Progenitor cell of endocrine pancreas (in vitro differentiated cells): ENCODE measurements around the gene HLA-DOB. TPM values are rescaled to one million over a fixed set of nuclear protein-coding genes. Genes with fewer than 3 reads are reported as not detected.

Source experiments
- DNase-seq: peaks from one replicate; pipeline ENCODE4 v3.0.0; 2021; ENCODE audit warnings: low spot score; ENCODE audit not compliant: unreplicated experiment
- H3K27ac Mint-ChIP-seq: 2 replicates; pipeline ENCODE4 v1.8.0; 2021; ENCODE audit warnings: mild to moderate bottlenecking, moderate library complexity, mixed read lengths
- H3K27me3 Mint-ChIP-seq: 2 replicates; pipeline ENCODE4 v1.8.0; 2021; ENCODE audit warnings: mixed read lengths
- H3K36me3 Mint-ChIP-seq: 2 replicates; pipeline ENCODE4 v1.8.0; 2022; ENCODE audit warnings: mixed read lengths; ENCODE audit not compliant: insufficient read depth
- H3K4me1 Mint-ChIP-seq: 2 replicates; pipeline ENCODE4 v1.8.0; 2021; ENCODE audit warnings: low read depth, mixed read lengths
- H3K4me3 Mint-ChIP-seq: 2 replicates; pipeline ENCODE4 v1.8.0; 2021; ENCODE audit warnings: low read depth, mild to moderate bottlenecking, moderate library complexity, mixed read lengths
- H3K9me3 Mint-ChIP-seq: 2 replicates; pipeline ENCODE4 v1.8.0; 2021; ENCODE audit warnings: low read depth, mixed read lengths
- total RNA-seq: library from RNA; stranded (reverse); gene quantifications from 2 replicates; pipeline ENCODE4 v1.2.1, GENCODE V29; 2021
- TF ChIP-seq, protein P1 (sequence below): fragments of 200-600 bp; sonication (generic); IDR thresholded peaks from one replicate; pipeline ENCODE4 v1.5.0; 2021; ENCODE audit warnings: antibody characterized with exemption, mild to moderate bottlenecking; ENCODE audit not compliant: unreplicated experiment

HLA-DOB gene
- total RNA-seq, 1 donor from 2014 or later, result not detected

DNA sequence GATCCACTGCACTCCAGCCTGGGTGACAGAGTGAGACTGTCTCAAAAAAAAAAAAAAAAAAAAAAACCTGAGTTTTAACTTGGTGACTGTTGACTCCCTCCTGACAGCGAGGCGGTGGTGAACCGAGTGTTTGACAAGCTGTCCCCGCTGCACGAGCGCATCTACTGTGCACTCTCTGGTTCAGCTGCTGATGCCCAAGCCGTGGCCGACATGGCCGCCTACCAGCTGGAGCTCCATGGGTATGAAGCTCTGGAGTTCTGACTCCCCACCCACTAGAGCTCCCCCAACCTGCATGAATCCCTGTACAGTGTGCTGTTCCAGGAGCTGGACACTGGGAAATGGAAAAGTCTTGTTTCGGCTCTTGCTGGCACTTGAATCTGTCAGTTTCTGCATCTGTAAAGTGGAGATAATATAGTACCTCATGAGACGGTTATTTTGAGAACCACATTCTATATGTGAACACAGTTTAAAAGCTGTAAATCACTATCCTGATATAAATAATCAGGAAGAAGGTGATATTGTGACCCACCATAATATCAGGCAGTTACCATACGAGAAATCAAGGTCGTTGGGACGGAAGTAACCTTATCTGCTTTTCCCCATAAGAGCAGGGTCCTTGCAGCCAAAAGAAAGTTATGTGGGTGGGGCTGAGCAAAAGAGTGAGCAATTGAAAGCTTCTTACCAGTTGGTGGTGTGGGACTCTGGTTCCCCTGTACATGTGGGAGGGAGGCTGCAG lies 40.5 kb upstream of the HLA-DOB start:
- no peak overlapping the region for H3K4me3 Mint-ChIP-seq
- TF ChIP-seq, protein P1, sequence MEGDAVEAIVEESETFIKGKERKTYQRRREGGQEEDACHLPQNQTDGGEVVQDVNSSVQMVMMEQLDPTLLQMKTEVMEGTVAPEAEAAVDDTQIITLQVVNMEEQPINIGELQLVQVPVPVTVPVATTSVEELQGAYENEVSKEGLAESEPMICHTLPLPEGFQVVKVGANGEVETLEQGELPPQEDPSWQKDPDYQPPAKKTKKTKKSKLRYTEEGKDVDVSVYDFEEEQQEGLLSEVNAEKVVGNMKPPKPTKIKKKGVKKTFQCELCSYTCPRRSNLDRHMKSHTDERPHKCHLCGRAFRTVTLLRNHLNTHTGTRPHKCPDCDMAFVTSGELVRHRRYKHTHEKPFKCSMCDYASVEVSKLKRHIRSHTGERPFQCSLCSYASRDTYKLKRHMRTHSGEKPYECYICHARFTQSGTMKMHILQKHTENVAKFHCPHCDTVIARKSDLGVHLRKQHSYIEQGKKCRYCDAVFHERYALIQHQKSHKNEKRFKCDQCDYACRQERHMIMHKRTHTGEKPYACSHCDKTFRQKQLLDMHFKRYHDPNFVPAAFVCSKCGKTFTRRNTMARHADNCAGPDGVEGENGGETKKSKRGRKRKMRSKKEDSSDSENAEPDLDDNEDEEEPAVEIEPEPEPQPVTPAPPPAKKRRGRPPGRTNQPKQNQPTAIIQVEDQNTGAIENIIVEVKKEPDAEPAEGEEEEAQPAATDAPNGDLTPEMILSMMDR, result no peak
- peaks cover 7% of the 10 kb centered on the region for H3K4me1 Mint-ChIP-seq
- no peaks in the 10 kb centered on the region for H3K9me3 Mint-ChIP-seq
- H3K36me3 Mint-ChIP-seq, result no peaks in the 10 kb centered on the region
- peaks cover 76% of the 10 kb centered on the region for H3K27me3 Mint-ChIP-seq
- no peak overlapping the region for H3K27ac Mint-ChIP-seq
- DNase-seq, result no peak

GRCh38 chr6:32855467-32856174 lies 38.8 kb upstream of the HLA-DOB start:
- Mint-ChIP-seq H3K36me3 (no peaks in the 10 kb centered on the region), H3K27ac (no peak overlapping the region), H3K4me1 (peaks cover 7% of the 10 kb centered on the region), H3K27me3 (peaks cover 90% of the 10 kb centered on the region), H3K9me3 (no peaks in the 10 kb centered on the region), H3K4me3 (no peak overlapping the region)
- no peak for DNase-seq
- TF ChIP-seq, protein P1, result no peak

GRCh38 chr6:32854376-32855178 lies 37.8 kb upstream of the HLA-DOB start:
- H3K4me3 Mint-ChIP-seq, result peak overlapping the region; percentile 82
- peaks cover 95% of the 10 kb centered on the region for H3K27me3 Mint-ChIP-seq
- TF ChIP-seq, protein P1, result no peak
- peak overlapping the region; percentile 9 for H3K27ac Mint-ChIP-seq
- H3K36me3 Mint-ChIP-seq, result no peaks in the 10 kb centered on the region
- H3K9me3 Mint-ChIP-seq, result no peaks in the 10 kb centered on the region
- peaks cover 7% of the 10 kb centered on the region for H3K4me1 Mint-ChIP-seq
- DNase-seq, result no peak

GRCh38 chr6:32853541-32854375 lies 37.0 kb upstream of the HLA-DOB start, which contains the start of the genes PSMB9 and TAP1:
Gene PSMB9, plus strand, starts transcription at chr6:32854192. Its CDS starts 38 bp downstream, at chr6:32854230.
Gene TAP1, minus strand, starts transcription at chr6:32853704. Its CDS starts 68 bp downstream, at chr6:32853636.
- peak; percentile 79 for DNase-seq
- H3K4me3 Mint-ChIP-seq, result peak within 1 kb of the TSS; percentile 82
- no peaks in the 10 kb centered on the region for H3K9me3 Mint-ChIP-seq
- H3K36me3 Mint-ChIP-seq, result no peaks in the 10 kb centered on the region
- TF ChIP-seq, protein P1, result peak; percentile 67
- H3K27me3 Mint-ChIP-seq, result peaks cover 92% of the 10 kb centered on the region
- H3K27ac Mint-ChIP-seq, result peak within 1 kb of the TSS; percentile 71
- peaks cover 7% of the 10 kb centered on the region for H3K4me1 Mint-ChIP-seq
